ENCODE measurements around the gene RFX7.

GRCh38 chr15:56124391-56124790, 119.3 kb downstream of the RFX7 start:
- TF ChIP-seq CTCF (conservative IDR thresholded peaks at IDR 0.05; ENCODE audit: low read length) (no peak), EZH2phosphoT487 (IDR thresholded peaks at IDR 0.05; ENCODE audit: borderline replicate concordance) (no peak)

Data from Loucy (cell line).